Loucy (cell line): ENCODE results near the gene AKAP9.

Source experiments
- H2AFZ ChIP-seq: fragments of 200-600 bp; sonication (generic); 2 replicates; pipeline ENCODE4 v1.6.0; 2016; ENCODE audit warnings: antibody characterized with exemption, mild to moderate bottlenecking, low read length, moderate library complexity
- H3F3A ChIP-seq: fragments of 200-600 bp; 2 replicates; pipeline ENCODE4 v1.6.0; 2016; ENCODE audit warnings: antibody characterized with exemption, low read depth, mild to moderate bottlenecking
- H3K27me3 ChIP-seq: fragments of 200-600 bp; sonication (generic); 2 replicates; pipeline ENCODE4 v1.6.1; 2014; ENCODE audit warnings: low read length, mild to moderate bottlenecking; ENCODE audit not compliant: insufficient read depth, poor library complexity, severe bottlenecking
- H3K36me3 ChIP-seq: fragments of 200-600 bp; sonication (generic); 2 replicates; pipeline ENCODE4 v1.6.1; 2016; ENCODE audit warnings: low read length; ENCODE audit not compliant: insufficient read depth
- H3K4me1 ChIP-seq: fragments of 200-600 bp; sonication (generic); 2 replicates; pipeline ENCODE4 v1.5.1; 2014; ENCODE audit warnings: low read length, mild to moderate bottlenecking; ENCODE audit not compliant: insufficient read depth, poor library complexity, severe bottlenecking
- H3K4me2 ChIP-seq: fragments of 200-600 bp; sonication (generic); 2 replicates; pipeline ENCODE4 v1.6.0; 2014; ENCODE audit warnings: antibody characterized with exemption, low read length, low read depth, mild to moderate bottlenecking; ENCODE audit not compliant: poor library complexity, severe bottlenecking
- H3K4me3 ChIP-seq: fragments of 200-600 bp; sonication (generic); 2 replicates; pipeline ENCODE4 v1.5.1; 2014; ENCODE audit warnings: low read length, mild to moderate bottlenecking, mixed read lengths; ENCODE audit not compliant: poor library complexity, severe bottlenecking
- H3K79me2 ChIP-seq: fragments of 200-600 bp; sonication (generic); 2 replicates; pipeline ENCODE4 v1.6.1; 2014; ENCODE audit warnings: low read length; ENCODE audit not compliant: insufficient read depth
- H3K9ac ChIP-seq: fragments of 200-600 bp; sonication (generic); 2 replicates; pipeline ENCODE4 v1.6.0; 2014; ENCODE audit warnings: mild to moderate bottlenecking, low read depth, low read length, moderate library complexity; ENCODE audit not compliant: poor library complexity, severe bottlenecking
- H3K9me2 ChIP-seq: fragments of 200-600 bp; sonication (generic); replicated peaks from 2 replicates; pipeline ENCODE4 v1.6.1; 2016; ENCODE audit warnings: low read depth, low read length, mixed read lengths
- H3K9me3 ChIP-seq: fragments of 200-600 bp; sonication (generic); 2 replicates; pipeline ENCODE4 v1.6.1; 2014; ENCODE audit warnings: mild to moderate bottlenecking, antibody characterized with exemption, low read length, low read depth; ENCODE audit not compliant: insufficient read depth
- H4K20me1 ChIP-seq: fragments of 200-600 bp; sonication (generic); 2 replicates; pipeline ENCODE4 v1.6.0; 2014; ENCODE audit warnings: antibody characterized with exemption, low read length, mild to moderate bottlenecking; ENCODE audit not compliant: insufficient read depth, poor library complexity, severe bottlenecking
- CTCF ChIP-seq: fragments of 200-600 bp; sonication (generic); conservative IDR thresholded peaks from 2 replicates; pipeline ENCODE4 v1.5.1; 2014; ENCODE audit warnings: mild to moderate bottlenecking, antibody characterized with exemption, low read length
- EZH2phosphoT487 ChIP-seq: fragments of 200-600 bp; IDR thresholded peaks from 2 replicates; pipeline ENCODE4 v1.6.1; 2018; ENCODE audit warnings: antibody characterized with exemption, mild to moderate bottlenecking, moderate library complexity, borderline replicate concordance

AKAP9 gene

GRCh38 chr7:92133737-92134270 is 193.1 kb downstream of the AKAP9 start:
- Histone ChIP-seq H2AFZ (peak overlapping the region; percentile 91), H3K4me3 (peak overlapping the region; percentile 84), H3K4me1 (peaks cover 59% of the 10 kb centered on the region), H3K9me2 (no peaks in the 10 kb centered on the region), H3F3A (0 out of 2 replicates have a peak, but pooled peaks cover 3% of the 10 kb centered on the region), H4K20me1 (peaks cover 45% of the 10 kb centered on the region), H3K9me3 (no peaks in the 10 kb centered on the region), H3K36me3 (peaks cover 26% of the 10 kb centered on the region; the same call in 1 of the 2 replicates), H3K27me3 (no peaks in the 10 kb centered on the region), H3K9ac (peak overlapping the region; percentile 91), H3K4me2 (peak overlapping the region; percentile 99), H3K79me2 (peaks cover 65% of the 10 kb centered on the region)
- TF ChIP-seq EZH2phosphoT487 (no peak), CTCF (peak; percentile 75)

- Histone ChIP-seq H3F3A (0 out of 2 replicates have a peak, but pooled peaks cover 3% of the 10 kb centered on the region), H2AFZ (peak within 1 kb of the TSS; percentile 91), H3K4me1 (peaks cover 54% of the 10 kb centered on the region), H3K9me3 (no peaks in the 10 kb centered on the region), H4K20me1 (peaks cover 39% of the 10 kb centered on the region), H3K9ac (peak within 1 kb of the TSS; percentile 91), H3K4me3 (peak within 1 kb of the TSS; percentile 84), H3K4me2 (peak within 1 kb of the TSS; percentile 99), H3K9me2 (no peaks in the 10 kb centered on the region), H3K27me3 (no peaks in the 10 kb centered on the region), H3K36me3 (peaks cover 20% of the 10 kb centered on the region; the same call in 1 of the 2 replicates), H3K79me2 (peaks cover 58% of the 10 kb centered on the region)
- TF ChIP-seq EZH2phosphoT487 (no peak), CTCF (no peak)
Measured at GRCh38 chr7:92134271-92135051, 193.8 kb downstream of the AKAP9 start, which contains the start of gene CYP51A1. Gene CYP51A1, minus strand, starts transcription at chr7:92134477. Its CDS starts 113 bp downstream, at chr7:92134364.

GRCh38 chr7:92135052-92135889 is 194.6 kb downstream of the AKAP9 start:
- H3K4me3 ChIP-seq: peak overlapping the region; percentile 84
- H3K36me3 ChIP-seq: peaks cover 12% of the 10 kb centered on the region; the same call in 1 of the 2 replicates
- no peaks in the 10 kb centered on the region for H3K9me3 ChIP-seq
- H3K79me2 ChIP-seq: peaks cover 50% of the 10 kb centered on the region
- no peaks in the 10 kb centered on the region for H3K27me3 ChIP-seq
- H3K4me2 ChIP-seq: peak overlapping the region; percentile 99
- TF ChIP-seq CTCF (no peak), EZH2phosphoT487 (no peak)
- H4K20me1 ChIP-seq: peaks cover 31% of the 10 kb centered on the region
- H3F3A ChIP-seq: 0 out of 2 replicates have a peak, but pooled peaks cover 3% of the 10 kb centered on the region
- no peaks in the 10 kb centered on the region for H3K9me2 ChIP-seq
- peak overlapping the region; percentile 91 for H2AFZ ChIP-seq
- H3K4me1 ChIP-seq: peaks cover 46% of the 10 kb centered on the region
- peak overlapping the region; percentile 91 for H3K9ac ChIP-seq
